ENCODE data around the gene DPYD. TPM values are rescaled to one million over a fixed set of nuclear protein-coding genes. Genes with fewer than 3 reads are reported as not detected.
"Not testable (repeated sequence)": the region's sequence is repeated elsewhere in the genome, so short reads cannot be mapped to it uniquely, and the experiment has no call there.

Gene DPYD
- total RNA-seq, 1 experiment from 2014 or later, result 0.46 TPM

DNA sequence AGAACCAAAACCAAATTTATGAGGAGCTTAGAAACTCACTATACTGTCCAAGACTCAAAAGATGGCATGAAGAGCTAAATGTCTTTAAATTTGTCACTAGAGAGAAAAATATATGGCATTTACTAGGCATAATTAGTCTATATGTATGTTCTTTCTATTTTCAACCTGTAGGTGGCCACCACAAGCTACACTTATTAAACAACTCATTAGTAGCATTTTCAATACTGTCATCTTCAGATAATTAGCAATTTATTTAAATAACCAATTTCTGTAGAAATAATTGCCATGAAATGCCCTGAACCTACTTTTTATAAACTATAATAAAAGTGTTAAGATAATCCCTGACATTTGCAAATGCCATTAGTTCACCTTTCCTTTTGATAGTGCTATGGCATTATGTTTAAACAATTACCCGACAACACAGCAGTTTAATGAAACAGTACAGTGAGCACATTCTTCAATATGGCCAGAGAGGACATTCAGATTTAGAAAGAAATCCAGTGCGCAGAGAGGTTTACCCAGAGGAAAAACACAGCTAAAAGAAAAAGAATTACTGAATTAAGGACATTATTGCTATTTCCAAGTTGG, 676.8 kb downstream of the DPYD start:
- ChIA-PET POLR2A (no interaction called here), CTCF (interaction anchor here (0.6 to 1.5 kb wide), 14 partner anchors 9 to 1224 kb away, joined by 3 to 8 read pairs (median 4); no protein-coding TSS in a partner anchor)
- ATAC-seq (peak; percentile 48; the same call in 1 of the 2 replicates), DNase-seq (ENCODE audit: low spot score) (no peak)
- no peak for TF ChIP-seq RORB (CRISPR knock-in tag; IDR thresholded peaks at IDR 0.05)
- TF ChIP-seq, protein P1, sequence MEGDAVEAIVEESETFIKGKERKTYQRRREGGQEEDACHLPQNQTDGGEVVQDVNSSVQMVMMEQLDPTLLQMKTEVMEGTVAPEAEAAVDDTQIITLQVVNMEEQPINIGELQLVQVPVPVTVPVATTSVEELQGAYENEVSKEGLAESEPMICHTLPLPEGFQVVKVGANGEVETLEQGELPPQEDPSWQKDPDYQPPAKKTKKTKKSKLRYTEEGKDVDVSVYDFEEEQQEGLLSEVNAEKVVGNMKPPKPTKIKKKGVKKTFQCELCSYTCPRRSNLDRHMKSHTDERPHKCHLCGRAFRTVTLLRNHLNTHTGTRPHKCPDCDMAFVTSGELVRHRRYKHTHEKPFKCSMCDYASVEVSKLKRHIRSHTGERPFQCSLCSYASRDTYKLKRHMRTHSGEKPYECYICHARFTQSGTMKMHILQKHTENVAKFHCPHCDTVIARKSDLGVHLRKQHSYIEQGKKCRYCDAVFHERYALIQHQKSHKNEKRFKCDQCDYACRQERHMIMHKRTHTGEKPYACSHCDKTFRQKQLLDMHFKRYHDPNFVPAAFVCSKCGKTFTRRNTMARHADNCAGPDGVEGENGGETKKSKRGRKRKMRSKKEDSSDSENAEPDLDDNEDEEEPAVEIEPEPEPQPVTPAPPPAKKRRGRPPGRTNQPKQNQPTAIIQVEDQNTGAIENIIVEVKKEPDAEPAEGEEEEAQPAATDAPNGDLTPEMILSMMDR (IDR thresholded peaks at IDR 0.05), result peak; percentile 47
- no peak overlapping the region for H3K27ac Mint-ChIP-seq
- H3K4me1 Mint-ChIP-seq, result no peaks in the 10 kb centered on the region
- H3K27me3 Mint-ChIP-seq (ENCODE audit: low read depth), result no peaks in the 10 kb centered on the region
- H3K9me3 Mint-ChIP-seq, result peaks cover 11% of the 10 kb centered on the region
- H3K4me3 Mint-ChIP-seq, result no peak overlapping the region
- no peaks in the 10 kb centered on the region for H3K36me3 Mint-ChIP-seq

DNA sequence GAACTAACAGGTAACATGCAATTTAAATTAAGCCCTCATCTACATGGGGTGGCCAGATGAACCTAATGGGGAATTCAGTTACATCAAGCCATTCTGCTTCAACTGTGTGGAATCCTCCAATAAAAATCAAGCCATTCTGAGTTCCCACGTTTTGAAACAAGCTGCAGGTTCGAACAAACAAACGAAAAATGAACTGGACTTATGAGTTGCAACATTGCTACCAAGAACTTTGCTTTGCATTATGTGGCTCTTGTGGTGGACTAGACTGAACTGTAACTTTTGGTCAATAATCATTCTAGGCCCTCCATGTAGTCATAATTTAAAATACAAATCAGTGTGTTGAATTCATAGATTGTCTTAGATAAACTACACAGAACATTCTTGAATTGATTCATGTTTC, 682.0 kb downstream of the DPYD start:
- ATAC-seq, result no peak
- CTCF ChIA-PET, result no interaction called here
- POLR2A ChIA-PET, result no interaction called here
- no peaks in the 10 kb centered on the region for H3K27me3 Mint-ChIP-seq (ENCODE audit: low read depth)
- TF ChIP-seq NFATC4 (CRISPR knock-in tag; IDR thresholded peaks at IDR 0.05) (no peak), ZNF138 (CRISPR knock-in tag; conservative IDR thresholded peaks at IDR 0.05) (no peak), TEAD4 (CRISPR knock-in tag; IDR thresholded peaks at IDR 0.05) (no peak), JUN (CRISPR knock-in tag; IDR thresholded peaks at IDR 0.05) (no peak), CREB1 (CRISPR knock-in tag; IDR thresholded peaks at IDR 0.05) (no peak), ZNF416 (CRISPR knock-in tag; IDR thresholded peaks at IDR 0.05) (no peak), SMAD4 (CRISPR knock-in tag; IDR thresholded peaks at IDR 0.05) (no peak), SMAD3 (CRISPR knock-in tag; IDR thresholded peaks at IDR 0.05; ENCODE audit: borderline replicate concordance) (no peak)
- TF ChIP-seq, protein P2, sequence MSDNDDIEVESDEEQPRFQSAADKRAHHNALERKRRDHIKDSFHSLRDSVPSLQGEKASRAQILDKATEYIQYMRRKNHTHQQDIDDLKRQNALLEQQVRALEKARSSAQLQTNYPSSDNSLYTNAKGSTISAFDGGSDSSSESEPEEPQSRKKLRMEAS (CRISPR knock-in tag; IDR thresholded peaks at IDR 0.05), result no peak
- TF ChIP-seq, protein P3, sequence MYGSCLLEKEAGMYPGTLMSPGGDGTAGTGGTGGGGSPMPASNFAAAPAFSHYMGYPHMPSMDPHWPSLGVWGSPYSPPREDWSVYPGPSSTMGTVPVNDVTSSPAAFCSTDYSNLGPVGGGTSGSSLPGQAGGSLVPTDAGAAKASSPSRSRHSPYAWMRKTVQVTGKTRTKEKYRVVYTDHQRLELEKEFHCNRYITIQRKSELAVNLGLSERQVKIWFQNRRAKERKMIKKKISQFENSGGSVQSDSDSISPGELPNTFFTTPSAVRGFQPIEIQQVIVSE (CRISPR knock-in tag; IDR thresholded peaks at IDR 0.05; ENCODE audit: borderline replicate concordance), result no peak
- TF ChIP-seq, protein P4, sequence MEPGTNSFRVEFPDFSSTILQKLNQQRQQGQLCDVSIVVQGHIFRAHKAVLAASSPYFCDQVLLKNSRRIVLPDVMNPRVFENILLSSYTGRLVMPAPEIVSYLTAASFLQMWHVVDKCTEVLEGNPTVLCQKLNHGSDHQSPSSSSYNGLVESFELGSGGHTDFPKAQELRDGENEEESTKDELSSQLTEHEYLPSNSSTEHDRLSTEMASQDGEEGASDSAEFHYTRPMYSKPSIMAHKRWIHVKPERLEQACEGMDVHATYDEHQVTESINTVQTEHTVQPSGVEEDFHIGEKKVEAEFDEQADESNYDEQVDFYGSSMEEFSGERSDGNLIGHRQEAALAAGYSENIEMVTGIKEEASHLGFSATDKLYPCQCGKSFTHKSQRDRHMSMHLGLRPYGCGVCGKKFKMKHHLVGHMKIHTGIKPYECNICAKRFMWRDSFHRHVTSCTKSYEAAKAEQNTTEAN (CRISPR knock-in tag; IDR thresholded peaks at IDR 0.05), result no peak
- TF ChIP-seq, protein P5, sequence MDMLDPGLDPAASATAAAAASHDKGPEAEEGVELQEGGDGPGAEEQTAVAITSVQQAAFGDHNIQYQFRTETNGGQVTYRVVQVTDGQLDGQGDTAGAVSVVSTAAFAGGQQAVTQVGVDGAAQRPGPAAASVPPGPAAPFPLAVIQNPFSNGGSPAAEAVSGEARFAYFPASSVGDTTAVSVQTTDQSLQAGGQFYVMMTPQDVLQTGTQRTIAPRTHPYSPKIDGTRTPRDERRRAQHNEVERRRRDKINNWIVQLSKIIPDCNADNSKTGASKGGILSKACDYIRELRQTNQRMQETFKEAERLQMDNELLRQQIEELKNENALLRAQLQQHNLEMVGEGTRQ (CRISPR knock-in tag; IDR thresholded peaks at IDR 0.05), result no peak
- no peak for DNase-seq (ENCODE audit: low spot score)
- H3K27ac Mint-ChIP-seq, result no peak overlapping the region
- no peaks in the 10 kb centered on the region for H3K4me1 Mint-ChIP-seq
- no peak overlapping the region for H3K4me3 Mint-ChIP-seq
- H3K9me3 Mint-ChIP-seq, result no peaks in the 10 kb centered on the region
- no peaks in the 10 kb centered on the region for H3K36me3 Mint-ChIP-seq

DNA sequence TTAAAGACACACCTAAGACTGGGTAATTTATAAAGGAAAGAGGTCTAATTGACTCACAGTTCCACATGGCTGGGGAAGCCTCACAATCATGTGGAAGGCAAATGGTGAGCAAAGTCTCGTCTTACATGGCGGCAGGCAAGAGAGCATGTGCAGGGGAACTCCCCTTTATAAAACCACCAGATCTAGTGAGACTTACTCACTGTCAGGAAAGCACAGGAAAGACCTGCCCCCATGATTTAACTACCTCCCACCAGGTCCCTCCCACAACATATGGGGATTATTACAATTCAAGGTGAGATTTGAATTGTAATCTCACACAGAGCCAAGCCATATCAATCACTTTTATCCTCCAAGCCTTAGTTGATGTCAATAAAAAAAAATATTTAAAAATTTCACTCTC, 689.5 kb downstream of the DPYD start:
- H3K9me3 Mint-ChIP-seq, result peaks cover 13% of the 10 kb centered on the region
- H3K27ac Mint-ChIP-seq; DNase-seq (ENCODE audit: low spot score); H3K4me1 Mint-ChIP-seq; POLR2A ChIA-PET; ATAC-seq; H3K36me3 Mint-ChIP-seq; H3K4me3 Mint-ChIP-seq; CTCF ChIA-PET; H3K27me3 Mint-ChIP-seq (ENCODE audit: low read depth): not testable (repeated sequence)

DNA sequence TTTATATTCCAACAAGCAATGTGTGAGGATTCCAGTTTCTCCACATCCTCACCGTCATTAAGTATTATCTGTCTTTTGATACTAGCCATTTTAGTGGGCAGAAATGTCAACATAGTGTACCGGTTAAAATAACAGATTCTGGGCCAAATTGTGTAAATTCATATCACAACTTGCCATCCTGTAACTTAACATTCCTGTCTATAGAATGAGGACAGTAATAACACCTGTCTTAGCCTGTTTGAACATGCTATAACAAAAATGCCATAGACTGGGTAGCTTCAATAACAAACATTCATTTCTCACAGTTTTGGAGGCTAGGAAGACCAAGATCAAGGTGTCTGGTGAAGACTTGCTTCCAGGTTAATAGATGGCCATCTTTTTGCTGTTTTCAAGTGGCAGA, 708.2 kb downstream of the DPYD start:
- H3K27ac Mint-ChIP-seq, result no peak overlapping the region
- CTCF ChIA-PET, result no interaction called here

More for the DNA sequence above, 708.2 kb downstream of the DPYD start:
- Mint-ChIP-seq H3K4me1 (no peaks in the 10 kb centered on the region), H3K9me3 (no peaks in the 10 kb centered on the region), H3K36me3 (no peaks in the 10 kb centered on the region), H3K27me3 (ENCODE audit: low read depth) (no peaks in the 10 kb centered on the region), H3K4me3 (no peak overlapping the region)
- DNase-seq (ENCODE audit: low spot score) (no peak), ATAC-seq (no peak)
- no peak for TF ChIP-seq FOXJ3 (CRISPR knock-in tag; IDR thresholded peaks at IDR 0.05; ENCODE audit: borderline replicate concordance)
- POLR2A ChIA-PET, result no interaction called here

Measured in WTC11 (cell line).